Spleen (tissue), 11 donors: Measurements from ENCODE around the gene ZNF653. TPM values are rescaled to one million over a fixed set of nuclear protein-coding genes. Genes with fewer than 3 reads are reported as not detected.

ENCODE experiments used
- DNase-seq: peaks from one replicate; pipeline ENCODE4 v3.0.0-alpha.2; 2020
- H3K27ac ChIP-seq, 8 donors: fragments of 200-600 bp; sonication (generic) in 7 of 8; 1 replicate in 4 of 8; 2 replicates in 4 of 8; pipeline versions ENCODE4 v1.5.0 to v1.8.0; 2016 to 2021; ENCODE audit warnings: inconsistent platforms in 4 of 8, mild to moderate bottlenecking in 4 of 8, moderate library complexity in 1 of 8
- H3K27me3 ChIP-seq, 7 donors: fragments of 200-600 bp; sonication (generic) in 6 of 7; replicated peaks in 1 of 7; 1 replicate in 4 of 7; 2 replicates in 3 of 7; pipeline versions ENCODE4 v1.5.0 to v1.8.0; 2016 to 2021; ENCODE audit warnings: inconsistent platforms in 3 of 7, mild to moderate bottlenecking in 1 of 7
- H3K36me3 ChIP-seq, 6 donors: fragments of 200-600 bp; sonication (generic) in 5 of 6; 1 replicate in 4 of 6; 2 replicates in 2 of 6; pipeline versions ENCODE4 v1.5.0 to v1.8.0; 2016 to 2021; ENCODE audit warnings: inconsistent platforms in 2 of 6
- H3K4me1 ChIP-seq, 6 donors: fragments of 200-600 bp; sonication (generic) in 5 of 6; 1 replicate in 3 of 6; 2 replicates in 3 of 6; pipeline versions ENCODE4 v1.5.0 to v1.8.0; 2016 to 2021; ENCODE audit warnings: inconsistent platforms in 3 of 6
- H3K4me3 ChIP-seq, 8 donors: fragments of 200-600 bp; sonication (generic) in 7 of 8; 1 replicate in 4 of 8; 2 replicates in 4 of 8; pipeline versions ENCODE4 v1.5.0 to v1.8.0; 2016 to 2021; ENCODE audit warnings: inconsistent platforms in 4 of 8, mild to moderate bottlenecking in 4 of 8, moderate library complexity in 2 of 8
- H3K9me3 ChIP-seq, 8 donors: fragments of 200-600 bp; sonication (generic) in 7 of 8; 1 replicate in 4 of 8; 2 replicates in 4 of 8; pipeline versions ENCODE4 v1.5.0 to v1.8.0; 2016 to 2021; ENCODE audit warnings: inconsistent platforms in 4 of 8
- CTCF ChIP-seq, 11 experiments: fragments of 200-600 bp in 7 of 11; fragments of 450-650 bp in 4 of 11; sonication (generic) in 4 of 11; IDR thresholded peaks in 8 of 11; conservative IDR thresholded peaks in 3 of 11; 1 replicate in 7 of 11; 2 replicates in 4 of 11; pipeline versions ENCODE4 v1.4.0 to v1.8.0; 2016 to 2021; ENCODE audit warnings: antibody characterized with exemption in 11 of 11, inconsistent platforms in 4 of 11, mild to moderate bottlenecking in 1 of 11
- POLR2A ChIP-seq, 3 donors: fragments of 450-650 bp; IDR thresholded peaks; one replicate each; pipeline ENCODE4 v1.5.1; 2017; ENCODE audit warnings: antibody characterized with exemption in 3 of 3, mild to moderate bottlenecking in 1 of 3
- POLR2AphosphoS5 ChIP-seq, 3 donors: sonication (generic); formaldehyde crosslinking; IDR thresholded peaks; one replicate each; pipeline ENCODE4 v1.5.1; 2017; ENCODE audit warnings: antibody characterized with exemption in 3 of 3
- WGBS, 5 donors: extraction: QIAGEN DNeasy Blood & Tissue Kit in 3 of 5; methylation state at CpG; one replicate each; pipeline versions ENCODE4 v1.1.5 to v1.1.7; 2013 to 2018; 5-methylcytosine and 5-hydroxymethylcytosine counted together
- intact Hi-C: fragments of 100-400 bp; cut with DNase I; formaldehyde crosslinking; loops from one replicate; pipeline ENCODE4 v1.15.0; 2023; ENCODE audit warnings: low total_unique reads
- polyA plus RNA-seq, 3 donors: library from polyadenylated mRNA; stranded (reverse); fragments of 200-250 nt; gene quantifications; one replicate each; pipeline ENCODE4 v1.2.1, GENCODE V29; 2013
- total RNA-seq, 7 donors: library from RNA; depleted of rRNA in 3 of 7; stranded (reverse); fragments of >200 nt in 3 of 7; fragmentation: NEBNext Ultra II Directional in 4 of 7; extraction: Animal tissue kit (Norgen Biotek cat#: 25700) in 4 of 7; gene quantifications; one replicate each; pipeline versions ENCODE4 v1.1.0 to v1.2.1, GENCODE V29; 2016 to 2021
- donor health status: healthy with polysubstance abuse.
- donor health status: DM: no; HTN: no; CAD: no; lungs with moderate emphysema.
- donor health status: DM: no; HTN: no; CAD: no.
- donor health status: Bipolar disorder and iron deficiency.
- donor health status: healthy.
- donor health status: DM: no; HTN: no; CAD: no.
- donor health status: DM: yes; HTN: yes; CAD: no.

ZNF653 gene
- total and polyA plus RNA-seq, 10 donors: 3.5 to 11.8 (median 8.9) TPM

GRCh38 chr19:11506101-11506555 is 489 bp upstream of the ZNF653 start:
- H3K4me1 ChIP-seq: peaks cover 4 to 23% (median 16%) of the 10 kb centered on the region in 6 donors
- no peaks in the 10 kb centered on the region for H3K27me3 ChIP-seq
- 25 to 64% (median 29%) methylated on average over 9 to 20 of the region's 20 CpGs for WGBS, 5 donors
- H3K27ac ChIP-seq: peak overlapping the region; percentile 90 to 98 (median 96)
- TF ChIP-seq CTCF (IDR thresholded peaks at IDR 0.05 in 8 of 11, conservative IDR thresholded peaks at IDR 0.05 in 3 of 11): no peak
- no peak for TF ChIP-seq POLR2A (IDR thresholded peaks at IDR 0.05)
- TF ChIP-seq POLR2AphosphoS5 (IDR thresholded peaks at IDR 0.05): peak in 2 of 3 donors; percentile 50 to 72
- no peak for DNase-seq
- intact Hi-C loops: no loop called here
- H3K4me3 ChIP-seq: peak overlapping the region; percentile 94 to 100 (median 99)
- H3K36me3 ChIP-seq: peaks cover 0 to 28% (median 1%) of the 10 kb centered on the region in 6 donors
- H3K9me3 ChIP-seq: no peaks in the 10 kb centered on the region

GRCh38 chr19:11505032-11505503 is 571 bp downstream of the ZNF653 start:
- Histone ChIP-seq H3K4me3 (peak overlapping the region; percentile 94 to 100 (median 99)), H3K36me3 (peaks cover 0 to 18% (median 0%) of the 10 kb centered on the region in 6 donors), H3K27ac (peak overlapping the region; percentile 90 to 98 (median 96)), H3K27me3 (no peaks in the 10 kb centered on the region), H3K4me1 (peaks cover 4 to 23% (median 16%) of the 10 kb centered on the region in 6 donors), H3K9me3 (no peaks in the 10 kb centered on the region)
- DNase-seq: peak; percentile 99
- 1 to 3% (median 1%) methylated on average over 19 to 33 of the region's 33 CpGs for WGBS, 5 donors
- no peak for TF ChIP-seq POLR2A (IDR thresholded peaks at IDR 0.05)
- peak; percentile 57 to 79 (median 67) for TF ChIP-seq POLR2AphosphoS5 (IDR thresholded peaks at IDR 0.05)
- peak in 2 of 11 experiments; percentile 7 to 17 for TF ChIP-seq CTCF (IDR thresholded peaks at IDR 0.05 in 8 of 11, conservative IDR thresholded peaks at IDR 0.05 in 3 of 11)
- intact Hi-C loops: no loop called here

- H3K27ac ChIP-seq: peak overlapping the region; percentile 90 to 98 (median 96)
These were observed 1.1 kb downstream of the ZNF653 start for GRCh38 chr19:11504502-11505031.

More at GRCh38 chr19:11504502-11505031, 1.1 kb downstream of the ZNF653 start:
- H3K27me3 ChIP-seq: no peaks in the 10 kb centered on the region
- 55 to 63% (median 61%) methylated on average over 7 of the region's 7 CpGs for WGBS, 5 donors
- no peaks in the 10 kb centered on the region for H3K9me3 ChIP-seq
- H3K36me3 ChIP-seq: peaks cover 0 to 16% (median 0%) of the 10 kb centered on the region in 6 donors
- DNase-seq: no peak
- H3K4me3 ChIP-seq: peak overlapping the region in 7 of 8 donors; percentile 94 to 100 (median 99)
- H3K4me1 ChIP-seq: peaks cover 4 to 23% (median 16%) of the 10 kb centered on the region in 6 donors
- no peak for TF ChIP-seq CTCF (IDR thresholded peaks at IDR 0.05 in 8 of 11, conservative IDR thresholded peaks at IDR 0.05 in 3 of 11)
- intact Hi-C loops: no loop called here
